HEK293T (cell line): ENCODE measurements around the gene TENM3.
"Not testable (repeated sequence)": the region's sequence is repeated elsewhere in the genome, so short reads cannot be mapped to it uniquely, and the experiment has no call there.

ENCODE experiments used
- CTCF ChIA-PET: fragments of 350-600 bp; formaldehyde crosslinking; extraction: SDS; loops from one replicate; lab custom pipeline; 2021; ENCODE audit warnings: antibody characterized with exemption, inconsistent platforms; lab: Yijun Ruan, JAX
- POLR2A ChIA-PET: fragments of 350-600 bp; formaldehyde crosslinking; extraction: SDS; loops from one replicate; lab custom pipeline; 2020; ENCODE audit warnings: antibody characterized with exemption, inconsistent platforms; lab: Yijun Ruan, JAX
- DNase-seq: peaks from one replicate; pipeline ENCODE4 v3.0.0; 2012; ENCODE audit warnings: mixed read lengths; ENCODE audit errors: extremely low spot score
- ARNT ChIP-seq: fragments of 450-650 bp; IDR thresholded peaks from 2 replicates; pipeline ENCODE4 v1.6.1; 2017; ENCODE audit warnings: mild to moderate bottlenecking
- BHLHE40 ChIP-seq: fragments of 450-650 bp; IDR thresholded peaks from 2 replicates; pipeline ENCODE4 v1.6.1; 2016; ENCODE audit warnings: mild to moderate bottlenecking, moderate library complexity, borderline replicate concordance
- CTBP1 ChIP-seq: fragments of 450-650 bp; IDR thresholded peaks from 2 replicates; pipeline ENCODE4 v1.6.1; 2016; ENCODE audit warnings: borderline replicate concordance
- ELF4 ChIP-seq: fragments of 450-650 bp; IDR thresholded peaks from 2 replicates; pipeline ENCODE4 v1.6.1; 2017; ENCODE audit warnings: antibody characterized with exemption
- FOXA1 ChIP-seq: fragments of 450-650 bp; IDR thresholded peaks from 2 replicates; pipeline ENCODE4 v1.6.1; 2016; ENCODE audit warnings: mild to moderate bottlenecking
- FOXK2 ChIP-seq: fragments of 450-650 bp; IDR thresholded peaks from 2 replicates; pipeline ENCODE4 v1.6.1; 2016; ENCODE audit warnings: mild to moderate bottlenecking
- FOXM1 ChIP-seq: fragments of 450-650 bp; IDR thresholded peaks from 2 replicates; pipeline ENCODE4 v1.6.1; 2017; ENCODE audit warnings: mild to moderate bottlenecking, borderline replicate concordance
- HDGF ChIP-seq: fragments of 450-650 bp; IDR thresholded peaks from 2 replicates; pipeline ENCODE4 v1.6.1; 2017; ENCODE audit warnings: antibody characterized with exemption, borderline replicate concordance
- L3MBTL2 ChIP-seq: fragments of 450-650 bp; conservative IDR thresholded peaks from 2 replicates; pipeline ENCODE4 v1.6.1; 2016; ENCODE audit warnings: mild to moderate bottlenecking
- LEF1 ChIP-seq: fragments of 450-650 bp; IDR thresholded peaks from 2 replicates; pipeline ENCODE4 v1.6.1; 2017; ENCODE audit warnings: mild to moderate bottlenecking, borderline replicate concordance
- NFRKB ChIP-seq: fragments of 450-650 bp; IDR thresholded peaks from 2 replicates; pipeline ENCODE4 v1.6.1; 2016; ENCODE audit warnings: mild to moderate bottlenecking, moderate library complexity
- PKNOX1 ChIP-seq: fragments of 450-650 bp; IDR thresholded peaks from 2 replicates; pipeline ENCODE4 v1.6.1; 2016
- SP1 ChIP-seq: fragments of 450-650 bp; IDR thresholded peaks from 2 replicates; pipeline ENCODE4 v1.6.1; 2017
- SUZ12 ChIP-seq: fragments of 450-650 bp; IDR thresholded peaks from 2 replicates; pipeline ENCODE4 v1.6.1; 2016; ENCODE audit warnings: mild to moderate bottlenecking
- TARDBP ChIP-seq: fragments of 450-650 bp; IDR thresholded peaks from 2 replicates; pipeline ENCODE4 v1.6.1; 2016
- ZNF384 ChIP-seq: fragments of 450-650 bp; IDR thresholded peaks from 2 replicates; pipeline ENCODE4 v1.6.1; 2016

Gene TENM3

GRCh38 chr4:182382941-182383340 is 139.7 kb downstream of the TENM3 start:
- no peak for TF ChIP-seq BHLHE40
- TF ChIP-seq SUZ12 = no peak
- no peak for TF ChIP-seq PKNOX1
- no peak for TF ChIP-seq NFRKB
- TF ChIP-seq HDGF = no peak
- no peak for TF ChIP-seq FOXA1
- TF ChIP-seq CTBP1 = no peak
- no peak for TF ChIP-seq ZNF384
- no peak for TF ChIP-seq LEF1
- CTCF ChIA-PET = no interaction called here
- DNase-seq = no peak
- POLR2A ChIA-PET = no interaction called here

- no peak for TF ChIP-seq LEF1
- no peak for TF ChIP-seq SUZ12
- no peak for TF ChIP-seq FOXA1
- no peak for TF ChIP-seq BHLHE40
- no peak for TF ChIP-seq NFRKB
- TF ChIP-seq ARNT = no peak
- no peak for TF ChIP-seq CTBP1
- no peak for TF ChIP-seq L3MBTL2
- no peak for TF ChIP-seq SP1
- no peak for TF ChIP-seq PKNOX1
- TF ChIP-seq FOXK2 = no peak
- no peak for DNase-seq
- ChIA-PET CTCF (no interaction called here), POLR2A (no interaction called here)
Observed at GRCh38 chr4:182384631-182385091, 141.5 kb downstream of the TENM3 start.

- TF ChIP-seq SP1 (no peak), NFRKB (no peak), ARNT (no peak)
- DNase-seq = no peak
- CTCF ChIA-PET = no interaction called here
- POLR2A ChIA-PET = no interaction called here
Observed at GRCh38 chr4:182385897-182386296, 142.7 kb downstream of the TENM3 start.

- POLR2A ChIA-PET, CTCF ChIA-PET, DNase-seq: not testable (repeated sequence)
Observed at GRCh38 chr4:182386576-182386975, 143.4 kb downstream of the TENM3 start.

- CTCF ChIA-PET = no interaction called here
- TF ChIP-seq HDGF = no peak
- TF ChIP-seq ELF4 = no peak
- TF ChIP-seq FOXK2 = no peak
- no peak for TF ChIP-seq CTBP1
- no peak for TF ChIP-seq NFRKB
- no peak for TF ChIP-seq L3MBTL2
- no peak for TF ChIP-seq LEF1
- TF ChIP-seq FOXA1 = no peak
- TF ChIP-seq SUZ12 = no peak
- TF ChIP-seq ARNT = no peak
- no peak for TF ChIP-seq SP1
- no peak for TF ChIP-seq TARDBP
- TF ChIP-seq BHLHE40 = no peak
- no peak for TF ChIP-seq FOXM1
- TF ChIP-seq ZNF384 = no peak
- no peak for TF ChIP-seq PKNOX1
- POLR2A ChIA-PET = no interaction called here
- no peak for DNase-seq
Observed at GRCh38 chr4:182391111-182391684, 148.0 kb downstream of the TENM3 start.

- ChIA-PET CTCF (no interaction called here), POLR2A (no interaction called here)
- TF ChIP-seq ZNF384 = no peak
- no peak for TF ChIP-seq BHLHE40
- no peak for TF ChIP-seq CTBP1
- TF ChIP-seq TARDBP = no peak
- TF ChIP-seq FOXA1 = no peak
- TF ChIP-seq LEF1 = no peak
- TF ChIP-seq FOXM1 = no peak
- TF ChIP-seq HDGF = no peak
- no peak for TF ChIP-seq NFRKB
- no peak for TF ChIP-seq ELF4
- no peak for DNase-seq
Observed at GRCh38 chr4:182394181-182394580, 151.0 kb downstream of the TENM3 start.

- no peak for TF ChIP-seq FOXK2
- TF ChIP-seq CTBP1 = no peak
- no peak for TF ChIP-seq L3MBTL2
- no peak for TF ChIP-seq TARDBP
- no peak for TF ChIP-seq NFRKB
- no peak for TF ChIP-seq SP1
- TF ChIP-seq LEF1 = no peak
- TF ChIP-seq PKNOX1 = no peak
- TF ChIP-seq FOXM1 = no peak
- no peak for TF ChIP-seq ARNT
- no peak for DNase-seq
- ChIA-PET CTCF (interaction anchor here (0.9 kb wide), 1 partner anchor 793 kb away, joined by 3 read pairs; no protein-coding TSS in a partner anchor), POLR2A (no interaction called here)
Observed at GRCh38 chr4:182400081-182400480, 156.9 kb downstream of the TENM3 start.
